Breast epithelium (tissue), 3 donors: ENCODE data around the gene CEND1.

Source experiments
- POLR2AphosphoS5 ChIP-seq, 3 donors: sonication (generic); formaldehyde crosslinking; IDR thresholded peaks; one replicate each; pipeline ENCODE4 v1.6.1; 2017; ENCODE audit warnings: antibody characterized with exemption in 3 of 3
- TF ChIP-seq, protein P1 (sequence below), 3 donors: fragments of 450-650 bp; IDR thresholded peaks; one replicate each; pipeline ENCODE4 v1.5.1; 2016 to 2017; ENCODE audit warnings: antibody characterized with exemption in 3 of 3, mild to moderate bottlenecking in 3 of 3, moderate library complexity in 3 of 3

DNA sequence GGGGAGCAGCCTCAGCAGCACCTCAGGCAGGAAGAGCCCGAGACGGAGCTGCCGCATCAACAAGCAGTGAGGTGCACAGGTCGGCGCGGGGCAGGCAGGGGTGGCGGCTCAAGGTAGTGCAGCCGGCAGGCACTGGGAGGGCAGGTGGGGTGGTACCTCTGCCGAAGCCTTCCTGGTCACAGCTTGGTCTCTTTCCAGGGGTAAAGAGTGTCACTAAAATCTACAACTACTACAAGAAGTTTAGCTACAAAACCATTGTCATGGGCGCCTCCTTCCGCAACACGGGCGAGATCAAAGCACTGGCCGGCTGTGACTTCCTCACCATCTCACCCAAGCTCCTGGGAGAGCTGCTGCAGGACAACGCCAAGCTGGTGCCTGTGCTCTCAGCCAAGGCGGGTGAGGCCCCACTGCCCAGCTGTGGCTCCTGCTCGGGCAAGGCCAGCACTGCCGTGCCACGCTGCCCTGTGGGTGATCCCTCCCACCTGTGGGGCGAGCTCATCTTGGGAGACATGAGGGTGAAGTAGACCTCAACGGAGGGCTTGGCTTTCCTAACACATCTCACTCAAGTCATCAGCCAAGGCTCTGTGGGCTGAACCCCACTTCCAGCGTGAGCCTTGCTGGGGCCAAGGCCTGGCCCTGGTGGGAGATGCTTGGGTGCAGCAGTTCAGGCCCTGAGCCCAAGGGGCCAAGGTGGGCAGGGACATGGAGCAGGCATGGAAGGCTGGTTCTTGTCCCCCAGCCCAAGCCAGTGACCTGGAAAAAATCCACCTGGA is 26.2 kb downstream of the CEND1 start:
- no peak for TF ChIP-seq POLR2AphosphoS5 (IDR thresholded peaks at IDR 0.05)
- TF ChIP-seq, protein P1, sequence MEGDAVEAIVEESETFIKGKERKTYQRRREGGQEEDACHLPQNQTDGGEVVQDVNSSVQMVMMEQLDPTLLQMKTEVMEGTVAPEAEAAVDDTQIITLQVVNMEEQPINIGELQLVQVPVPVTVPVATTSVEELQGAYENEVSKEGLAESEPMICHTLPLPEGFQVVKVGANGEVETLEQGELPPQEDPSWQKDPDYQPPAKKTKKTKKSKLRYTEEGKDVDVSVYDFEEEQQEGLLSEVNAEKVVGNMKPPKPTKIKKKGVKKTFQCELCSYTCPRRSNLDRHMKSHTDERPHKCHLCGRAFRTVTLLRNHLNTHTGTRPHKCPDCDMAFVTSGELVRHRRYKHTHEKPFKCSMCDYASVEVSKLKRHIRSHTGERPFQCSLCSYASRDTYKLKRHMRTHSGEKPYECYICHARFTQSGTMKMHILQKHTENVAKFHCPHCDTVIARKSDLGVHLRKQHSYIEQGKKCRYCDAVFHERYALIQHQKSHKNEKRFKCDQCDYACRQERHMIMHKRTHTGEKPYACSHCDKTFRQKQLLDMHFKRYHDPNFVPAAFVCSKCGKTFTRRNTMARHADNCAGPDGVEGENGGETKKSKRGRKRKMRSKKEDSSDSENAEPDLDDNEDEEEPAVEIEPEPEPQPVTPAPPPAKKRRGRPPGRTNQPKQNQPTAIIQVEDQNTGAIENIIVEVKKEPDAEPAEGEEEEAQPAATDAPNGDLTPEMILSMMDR (IDR thresholded peaks at IDR 0.05): no peak
